Muscle layer of colon (tissue), 2 donors: ENCODE data around the gene CDX1.

Experiments used
- H3K27ac ChIP-seq: one replicate; pipeline ENCODE4 v1.7.0; 2013; ENCODE audit warnings: low read depth, mild to moderate bottlenecking, low read length, moderate library complexity
- H3K27me3 ChIP-seq, 2 donors: one replicate each; pipeline ENCODE4 v1.7.0; 2013; ENCODE audit warnings: low read length in 2 of 2, mild to moderate bottlenecking in 2 of 2; ENCODE audit not compliant: insufficient read depth in 2 of 2, control insufficient read depth in 1 of 2
- H3K36me3 ChIP-seq: one replicate; pipeline ENCODE4 v1.7.0; 2013; ENCODE audit warnings: mild to moderate bottlenecking, low read length; ENCODE audit not compliant: insufficient read depth
- H3K4me1 ChIP-seq: one replicate; pipeline ENCODE4 v1.7.0; 2013; ENCODE audit warnings: mild to moderate bottlenecking, low read length; ENCODE audit not compliant: insufficient read depth
- H3K4me3 ChIP-seq, 2 donors: one replicate each; pipeline ENCODE4 v1.7.0; 2013; ENCODE audit warnings: low read length in 2 of 2, low read depth in 1 of 2, mild to moderate bottlenecking in 1 of 2, moderate library complexity in 1 of 2
- H3K9ac ChIP-seq: one replicate; pipeline ENCODE4 v1.7.0; 2013; ENCODE audit warnings: low read length
- H3K9me3 ChIP-seq: one replicate; pipeline ENCODE4 v1.7.0; 2013; ENCODE audit warnings: mild to moderate bottlenecking, low read length
- donor health status: abdominal sarcoma.
- donor health status: Adenocarcinoma of cecum.

Gene CDX1

GRCh38 chr5:150166650-150167511 is at the start of gene CDX1:
TSS of gene CDX1 (plus strand) at chr5:150166778. CDS start at chr5:150166877, 99 bp downstream.
- Histone ChIP-seq H3K4me3 (no peak within 1 kb of the TSS), H3K4me1 (peaks cover 9% of the 10 kb centered on the region), H3K9ac (no peak within 1 kb of the TSS), H3K27ac (no peak within 1 kb of the TSS), H3K27me3 (peaks cover 0 to 16% of the 10 kb centered on the region in 2 donors), H3K36me3 (no peaks in the 10 kb centered on the region), H3K9me3 (no peaks in the 10 kb centered on the region)

- peaks cover 5% of the 10 kb centered on the region for H3K4me1 ChIP-seq
- H3K9ac ChIP-seq = no peak overlapping the region
- H3K27ac ChIP-seq = no peak overlapping the region
- H3K4me3 ChIP-seq = no peak overlapping the region
- H3K9me3 ChIP-seq = no peaks in the 10 kb centered on the region
- H3K36me3 ChIP-seq = peaks cover 19% of the 10 kb centered on the region
- no peaks in the 10 kb centered on the region for H3K27me3 ChIP-seq
Observed at GRCh38 chr5:150117945-150118560, 48.5 kb upstream of the CDX1 start.

- Histone ChIP-seq H3K27me3 (no peaks in the 10 kb centered on the region), H3K27ac (no peak overlapping the region), H3K4me1 (no peaks in the 10 kb centered on the region), H3K9me3 (no peaks in the 10 kb centered on the region), H3K36me3 (peaks cover 19% of the 10 kb centered on the region), H3K9ac (no peak overlapping the region), H3K4me3 (no peak overlapping the region)
Observed at GRCh38 chr5:150118561-150119229, 47.9 kb upstream of the CDX1 start.

GRCh38 chr5:150119421-150120061 is 47.0 kb upstream of the CDX1 start:
- Histone ChIP-seq H3K27me3 (no peaks in the 10 kb centered on the region), H3K27ac (no peak overlapping the region), H3K4me3 (no peak overlapping the region), H3K9me3 (no peaks in the 10 kb centered on the region), H3K4me1 (no peaks in the 10 kb centered on the region), H3K36me3 (peaks cover 19% of the 10 kb centered on the region), H3K9ac (no peak overlapping the region)

- no peaks in the 10 kb centered on the region for H3K9me3 ChIP-seq
- H3K27me3 ChIP-seq = no peaks in the 10 kb centered on the region
- H3K4me1 ChIP-seq = no peaks in the 10 kb centered on the region
- H3K4me3 ChIP-seq = no peak overlapping the region
- no peak overlapping the region for H3K27ac ChIP-seq
- peaks cover 19% of the 10 kb centered on the region for H3K36me3 ChIP-seq
- no peak overlapping the region for H3K9ac ChIP-seq
Observed at GRCh38 chr5:150120062-150120441, 46.5 kb upstream of the CDX1 start.

GRCh38 chr5:150120617-150121447 is 45.7 kb upstream of the CDX1 start:
- no peaks in the 10 kb centered on the region for H3K9me3 ChIP-seq
- no peaks in the 10 kb centered on the region for H3K27me3 ChIP-seq
- H3K4me1 ChIP-seq = no peaks in the 10 kb centered on the region
- no peak overlapping the region for H3K4me3 ChIP-seq
- peaks cover 19% of the 10 kb centered on the region for H3K36me3 ChIP-seq
- H3K27ac ChIP-seq = no peak overlapping the region
- no peak overlapping the region for H3K9ac ChIP-seq

GRCh38 chr5:150121448-150122157 is 45.0 kb upstream of the CDX1 start:
- Histone ChIP-seq H3K9me3 (no peaks in the 10 kb centered on the region), H3K36me3 (peaks cover 19% of the 10 kb centered on the region), H3K4me3 (no peak overlapping the region), H3K27ac (no peak overlapping the region), H3K9ac (no peak overlapping the region), H3K27me3 (no peaks in the 10 kb centered on the region), H3K4me1 (no peaks in the 10 kb centered on the region)

- peaks cover 19% of the 10 kb centered on the region for H3K36me3 ChIP-seq
- H3K9ac ChIP-seq = no peak overlapping the region
- H3K27me3 ChIP-seq = no peaks in the 10 kb centered on the region
- no peak overlapping the region for H3K4me3 ChIP-seq
- H3K4me1 ChIP-seq = no peaks in the 10 kb centered on the region
- H3K27ac ChIP-seq = no peak overlapping the region
- no peaks in the 10 kb centered on the region for H3K9me3 ChIP-seq
Observed at GRCh38 chr5:150122158-150122510, 44.4 kb upstream of the CDX1 start.

GRCh38 chr5:150122536-150123481 is 43.8 kb upstream of the CDX1 start:
- peaks cover 19% of the 10 kb centered on the region for H3K36me3 ChIP-seq
- no peaks in the 10 kb centered on the region for H3K4me1 ChIP-seq
- H3K9me3 ChIP-seq = no peaks in the 10 kb centered on the region
- no peaks in the 10 kb centered on the region for H3K27me3 ChIP-seq
- H3K9ac ChIP-seq = no peak overlapping the region
- no peak overlapping the region for H3K27ac ChIP-seq
- no peak overlapping the region for H3K4me3 ChIP-seq

GRCh38 chr5:150123542-150123941 is 43.0 kb upstream of the CDX1 start:
- Histone ChIP-seq H3K36me3 (peaks cover 25% of the 10 kb centered on the region), H3K9ac (no peak overlapping the region), H3K4me1 (no peaks in the 10 kb centered on the region), H3K27ac (no peak overlapping the region), H3K9me3 (no peaks in the 10 kb centered on the region), H3K4me3 (no peak overlapping the region), H3K27me3 (no peaks in the 10 kb centered on the region)
